Stomach (tissue), 9 donors: Measurements from ENCODE around the gene MYO16. TPM values are rescaled to one million over a fixed set of nuclear protein-coding genes. Genes with fewer than 3 reads are reported as not detected.

Source experiments
- DNase-seq, 2 donors: peaks; one replicate each; pipeline versions ENCODE4 v3.0.0 to v3.0.0-alpha.2; 2013 to 2019
- H3K27ac ChIP-seq, 5 donors: fragments of 200-600 bp in 4 of 5; sonication (generic) in 4 of 5; one replicate each; pipeline ENCODE4 v1.5.1; 2013 to 2019; ENCODE audit warnings: mild to moderate bottlenecking in 1 of 5, moderate library complexity in 1 of 5
- H3K27me3 ChIP-seq, 3 donors: fragments of 200-600 bp; sonication (generic); one replicate each; pipeline ENCODE4 v1.5.1; 2017 to 2019; ENCODE audit warnings: mixed run types in 1 of 3
- H3K36me3 ChIP-seq, 4 donors: fragments of 200-600 bp; sonication (generic); 1 replicate in 3 of 4; 2 replicates in 1 of 4; pipeline ENCODE4 v1.5.1; 2016 to 2019
- H3K4me1 ChIP-seq, 4 donors: fragments of 200-600 bp; sonication (generic); one replicate each; pipeline ENCODE4 v1.5.1; 2016 to 2019
- H3K4me3 ChIP-seq, 4 donors: fragments of 200-600 bp; sonication (generic) in 3 of 4; one replicate each; pipeline ENCODE4 v1.5.1; 2016 to 2019; ENCODE audit warnings: mild to moderate bottlenecking in 1 of 4
- H3K9me3 ChIP-seq, 4 donors: fragments of 200-600 bp; sonication (generic); one replicate each; pipeline ENCODE4 v1.5.1; 2016 to 2019
- CTCF ChIP-seq, 7 experiments: fragments of 450-650 bp in 4 of 7; fragments of 200-600 bp in 3 of 7; sonication (generic) in 3 of 7; IDR thresholded peaks; one replicate each; pipeline ENCODE4 v1.5.1; 2016 to 2019; ENCODE audit warnings: antibody characterized with exemption in 7 of 7, control low read depth in 2 of 7, mild to moderate bottlenecking in 1 of 7
- EP300 ChIP-seq: sonication (generic); formaldehyde crosslinking; IDR thresholded peaks from one replicate; pipeline ENCODE4 v1.6.1; 2017; ENCODE audit warnings: antibody characterized with exemption
- POLR2A ChIP-seq, 4 donors: fragments of 450-650 bp; IDR thresholded peaks; one replicate each; pipeline ENCODE4 v1.6.1; 2016; ENCODE audit warnings: antibody characterized with exemption in 4 of 4, control low read depth in 2 of 4, mild to moderate bottlenecking in 1 of 4, moderate library complexity in 1 of 4
- POLR2AphosphoS5 ChIP-seq, 3 donors: sonication (generic); formaldehyde crosslinking; IDR thresholded peaks; one replicate each; pipeline ENCODE4 v1.6.1; 2016; ENCODE audit warnings: antibody characterized with exemption in 3 of 3
- WGBS, 5 donors: extraction: QIAGEN DNeasy Blood & Tissue Kit in 3 of 5; methylation state at CpG; one replicate each; pipeline versions ENCODE4 v1.1.5 to v1.1.7; 2013 to 2018; 5-methylcytosine and 5-hydroxymethylcytosine counted together
- intact Hi-C: fragments of 100-400 bp; cut with DNase I; formaldehyde crosslinking; loops from one replicate; pipeline ENCODE4 v1.15.1; 2023; ENCODE audit warnings: low total_unique reads
- polyA plus RNA-seq, 3 donors: library from polyadenylated mRNA; stranded (reverse); fragments of 200-250 nt; gene quantifications; one replicate each; pipeline ENCODE4 v1.2.3, GENCODE V29; 2013
- total RNA-seq, 5 donors: library from RNA; depleted of rRNA; stranded (reverse); fragments of >200 nt; gene quantifications; one replicate each; pipeline versions ENCODE4 v1.1.0 to v1.2.3, GENCODE V29; 2014 to 2016
- donor health status: healthy with polysubstance abuse.
- donor health status: Bipolar disorder and iron deficiency.
- donor health status: healthy.

The MYO16 gene
- total and polyA plus RNA-seq, 8 donors = under 0.01 to 1.8 (median 0.15) TPM; not detected in 3

- TF ChIP-seq CTCF (IDR thresholded peaks at IDR 0.05) (no peak), EP300 (no peak), POLR2AphosphoS5 (IDR thresholded peaks at IDR 0.05) (no peak), POLR2A (IDR thresholded peaks at IDR 0.05) (no peak)
These were observed 122.9 kb downstream of the MYO16 start for GRCh38 chr13:108752276-108752675.

GRCh38 chr13:108755083-108755482 lies 125.7 kb downstream of the MYO16 start:
- H3K4me1 ChIP-seq = no peaks in the 10 kb centered on the region
- no peak overlapping the region for H3K4me3 ChIP-seq
- TF ChIP-seq POLR2A (IDR thresholded peaks at IDR 0.05) = no peak
- TF ChIP-seq POLR2AphosphoS5 (IDR thresholded peaks at IDR 0.05) = no peak
- TF ChIP-seq CTCF (IDR thresholded peaks at IDR 0.05) = no peak
- no peak for TF ChIP-seq EP300
- DNase-seq = peak in 1 of 2 donors; percentile 53
- no peaks in the 10 kb centered on the region for H3K27me3 ChIP-seq
- no peaks in the 10 kb centered on the region for H3K9me3 ChIP-seq
- H3K36me3 ChIP-seq = no peaks in the 10 kb centered on the region
- no peak overlapping the region for H3K27ac ChIP-seq
- intact Hi-C loops = no loop called here

More at GRCh38 chr13:108752276-108752675, 122.9 kb downstream of the MYO16 start:
- Histone ChIP-seq H3K36me3 (no peaks in the 10 kb centered on the region), H3K4me3 (no peak overlapping the region), H3K4me1 (no peaks in the 10 kb centered on the region), H3K9me3 (no peaks in the 10 kb centered on the region), H3K27ac (no peak overlapping the region), H3K27me3 (no peaks in the 10 kb centered on the region)
- intact Hi-C loops = no loop called here
- 56 to 80% (median 70%) methylated on average over 4 of the region's 4 CpGs for WGBS, 5 donors
- DNase-seq = no peak

- no peaks in the 10 kb centered on the region for H3K9me3 ChIP-seq
- intact Hi-C loops = no loop called here
- H3K4me1 ChIP-seq = no peaks in the 10 kb centered on the region
- no peaks in the 10 kb centered on the region for H3K36me3 ChIP-seq
- no peak overlapping the region for H3K27ac ChIP-seq
- TF ChIP-seq POLR2A (IDR thresholded peaks at IDR 0.05) (no peak), CTCF (IDR thresholded peaks at IDR 0.05) (no peak), POLR2AphosphoS5 (IDR thresholded peaks at IDR 0.05) (no peak), EP300 (no peak)
- H3K4me3 ChIP-seq = no peak overlapping the region
- WGBS, 5 donors = 89 to 97% (median 95%) methylated on average over 1 of the region's 1 CpG
- no peak for DNase-seq
- no peaks in the 10 kb centered on the region for H3K27me3 ChIP-seq
These were observed 130.7 kb downstream of the MYO16 start for GRCh38 chr13:108760129-108760528.

- Histone ChIP-seq H3K27me3 (no peaks in the 10 kb centered on the region), H3K27ac (no peak overlapping the region), H3K9me3 (no peaks in the 10 kb centered on the region), H3K4me1 (no peaks in the 10 kb centered on the region), H3K4me3 (no peak overlapping the region), H3K36me3 (no peaks in the 10 kb centered on the region)
- intact Hi-C loops = no loop called here
- TF ChIP-seq CTCF (IDR thresholded peaks at IDR 0.05) = no peak
- no peak for TF ChIP-seq POLR2AphosphoS5 (IDR thresholded peaks at IDR 0.05)
- no peak for TF ChIP-seq POLR2A (IDR thresholded peaks at IDR 0.05)
- no peak for TF ChIP-seq EP300
- 42 to 77% (median 55%) methylated on average over 3 of the region's 3 CpGs for WGBS, 5 donors
- no peak for DNase-seq
These were observed 131.1 kb downstream of the MYO16 start for GRCh38 chr13:108760541-108760940.
